SK-N-SH (cell line): Measurements from ENCODE around the gene DUSP2. TPM values are rescaled to one million over a fixed set of nuclear protein-coding genes. Genes with fewer than 3 reads are reported as not detected.

Experiments
- CTCF ChIA-PET: fragments of 300-600, 350-600 bp; formaldehyde crosslinking; extraction: SDS; loops from one replicate; lab custom pipeline; 2021; lab: Yijun Ruan, JAX
- POLR2A ChIA-PET: fragments of 350-600 bp; sonication (Branson Sonifier 250); formaldehyde crosslinking; extraction: SDS; loops from one replicate; lab custom pipeline; 2020; ENCODE audit warnings: antibody characterized with exemption, inconsistent platforms; lab: Yijun Ruan, JAX
- DNase-seq: peaks from one replicate; pipeline ENCODE4 v3.0.0; 2012
- H2AFZ ChIP-seq: fragments of 200-600 bp; sonication (generic); 2 replicates; pipeline ENCODE4 v1.8.1; 2016; ENCODE audit warnings: antibody characterized with exemption, mild to moderate bottlenecking, low read depth
- H3F3A ChIP-seq: fragments of 200-600 bp; sonication (generic); replicated peaks from 2 replicates; pipeline ENCODE3; 2016; ENCODE audit warnings: antibody characterized with exemption, mild to moderate bottlenecking; ENCODE audit not compliant: insufficient read depth
- H3K27ac ChIP-seq, 2 experiments: fragments of 200-500 bp in 1 of 2; fragments of 200-600 bp in 1 of 2; sonication (Bioruptor generic) in 1 of 2; sonication (generic), shearing (Covaris generic) in 1 of 2; 2 replicates each; pipeline versions ENCODE4 v1.5.1 to v1.6.1; 2014 to 2016; ENCODE audit warnings: low read depth in 2 of 2, inconsistent platforms in 1 of 2, low read length in 1 of 2, mild to moderate bottlenecking in 1 of 2, mixed read lengths in 1 of 2
- H3K27me3 ChIP-seq: fragments of 200-600 bp; sonication (generic), shearing (Covaris generic); 2 replicates; pipeline ENCODE4 v1.6.1; 2016; ENCODE audit warnings: mixed run types; ENCODE audit not compliant: insufficient read depth
- H3K36me3 ChIP-seq, 2 experiments: fragments of 200-500 bp in 1 of 2; fragments of 200-600 bp in 1 of 2; sonication (Bioruptor generic) in 1 of 2; sonication (generic) in 1 of 2; replicated peaks in 1 of 2; 2 replicates each; pipeline versions ENCODE3 to v1.5.1; 2014 to 2016; ENCODE audit warnings: low read length in 1 of 2, mild to moderate bottlenecking in 1 of 2; ENCODE audit not compliant: insufficient read depth in 2 of 2, control insufficient read depth in 1 of 2
- H3K4me1 ChIP-seq, 2 experiments: fragments of 200-500 bp in 1 of 2; fragments of 200-600 bp in 1 of 2; sonication (Bioruptor generic) in 1 of 2; sonication (generic), shearing (Covaris generic) in 1 of 2; 2 replicates each; pipeline versions ENCODE4 v1.5.1 to v1.6.1; 2014 to 2016; ENCODE audit warnings: low read depth in 1 of 2, low read length in 1 of 2, mixed run types in 1 of 2; ENCODE audit not compliant: insufficient read depth in 2 of 2, control insufficient read depth in 1 of 2
- H3K4me2 ChIP-seq: fragments of 200-600 bp; sonication (generic), shearing (Covaris generic); 2 replicates; pipeline ENCODE4 v1.6.1; 2017; ENCODE audit warnings: mixed run types
- H3K4me3 ChIP-seq, 2 experiments: fragments of 200-500 bp in 1 of 2; fragments of 200-600 bp in 1 of 2; sonication (Bioruptor generic) in 1 of 2; sonication (generic), shearing (Covaris generic) in 1 of 2; 2 replicates each; pipeline versions ENCODE4 v1.5.1 to v1.8.1; 2014 to 2016; ENCODE audit warnings: low read depth in 2 of 2, inconsistent platforms in 1 of 2, low read length in 1 of 2, mild to moderate bottlenecking in 1 of 2, mixed read lengths in 1 of 2, moderate library complexity in 1 of 2
- H3K79me2 ChIP-seq: fragments of 200-600 bp; sonication (generic); 2 replicates; pipeline ENCODE4 v1.8.1; 2017; ENCODE audit warnings: mild to moderate bottlenecking; ENCODE audit not compliant: insufficient read depth
- H3K9ac ChIP-seq: fragments of 200-600 bp; sonication (generic); 2 replicates; pipeline ENCODE4 v1.6.1; 2017; ENCODE audit warnings: mixed run types
- H3K9me2 ChIP-seq: fragments of 200-600 bp; sonication (generic); 2 replicates; pipeline ENCODE4 v1.6.1; 2017; ENCODE audit warnings: mixed run types
- H3K9me3 ChIP-seq: fragments of 200-600 bp; sonication (generic); 2 replicates; pipeline ENCODE4 v1.6.1; 2017; ENCODE audit warnings: mixed run types, mild to moderate bottlenecking, moderate library complexity
- H4K20me1 ChIP-seq: fragments of 200-600 bp; sonication (generic); 2 replicates; pipeline ENCODE4 v1.6.1; 2017; ENCODE audit warnings: mild to moderate bottlenecking, mixed run types; ENCODE audit not compliant: insufficient read depth
- CTCF ChIP-seq: fragments of 200-600 bp; sonication (generic); IDR thresholded peaks from 2 replicates; pipeline ENCODE4 v1.6.1; 2017; ENCODE audit warnings: antibody characterized with exemption, mild to moderate bottlenecking, moderate library complexity
- EZH2phosphoT487 ChIP-seq: fragments of 200-600 bp; sonication (generic); IDR thresholded peaks from 2 replicates; pipeline ENCODE4 v1.6.1; 2017; ENCODE audit warnings: low read depth, mixed run types, mild to moderate bottlenecking, antibody characterized with exemption, moderate library complexity, borderline replicate concordance
- GABPA ChIP-seq: IDR thresholded peaks from 2 replicates; pipeline ENCODE4 v1.4.0; 2012; ENCODE audit warnings: low read depth, mild to moderate bottlenecking
- IRF3 ChIP-seq: fragments of 150-350 bp; IDR thresholded peaks from 2 replicates; pipeline ENCODE4 v1.6.1; 2016; ENCODE audit warnings: mild to moderate bottlenecking, low read depth, low read length
- JUND ChIP-seq: IDR thresholded peaks from 2 replicates; pipeline ENCODE4 v1.4.0; 2012
- MEF2A ChIP-seq: IDR thresholded peaks from 2 replicates; pipeline ENCODE4 v1.4.0; 2012; ENCODE audit warnings: low read depth, borderline replicate concordance
- NFIC ChIP-seq: IDR thresholded peaks from 2 replicates; pipeline ENCODE4 v1.4.0; 2012; ENCODE audit warnings: borderline replicate concordance
- NRF1 ChIP-seq: IDR thresholded peaks from 2 replicates; pipeline ENCODE4 v1.6.1; 2012; ENCODE audit warnings: low read depth, mild to moderate bottlenecking, low read length
- PBX3 ChIP-seq: IDR thresholded peaks from 2 replicates; pipeline ENCODE4; 2012
- POLR2AphosphoS5 ChIP-seq: IDR thresholded peaks from 2 replicates; pipeline ENCODE4 v1.6.1; 2012; ENCODE audit warnings: low read depth, low read length
- RCOR1 ChIP-seq: fragments of 150-350 bp; IDR thresholded peaks from 2 replicates; pipeline ENCODE4 v1.6.1; 2017; ENCODE audit warnings: antibody characterized with exemption, low read length
- RFX5 ChIP-seq: IDR thresholded peaks from 2 replicates; pipeline ENCODE4 v1.6.1; 2012; ENCODE audit warnings: mild to moderate bottlenecking, improper control_type of control experiment, low read length
- SIN3A ChIP-seq: IDR thresholded peaks from 2 replicates; pipeline ENCODE4 v1.6.1; 2012; ENCODE audit warnings: low read depth, mild to moderate bottlenecking, low read length, moderate library complexity, borderline replicate concordance
- TCF12 ChIP-seq: IDR thresholded peaks from 2 replicates; pipeline ENCODE4 v1.4.0; 2012
- USF1 ChIP-seq: IDR thresholded peaks from 2 replicates; pipeline ENCODE4 v1.4.0; 2012; ENCODE audit warnings: low read depth, borderline replicate concordance
- USF2 ChIP-seq: fragments of 150-350 bp; IDR thresholded peaks from 2 replicates; pipeline ENCODE4 v1.6.1; 2017; ENCODE audit warnings: antibody characterized with exemption, low read length, low read depth, borderline replicate concordance
- YY1 ChIP-seq: IDR thresholded peaks from 2 replicates; pipeline ENCODE4 v1.4.0; 2012; ENCODE audit warnings: low read depth, mild to moderate bottlenecking
- ZBTB33 ChIP-seq: IDR thresholded peaks from 2 replicates; pipeline ENCODE4 v1.4.0; 2012; ENCODE audit warnings: low read depth, borderline replicate concordance
- WGBS: methylation state at CpG from one replicate; pipeline ENCODE4 v1.1.6; 2017; ENCODE audit warnings: low lambda C conversion rate; 5-methylcytosine and 5-hydroxymethylcytosine counted together
- polyA plus RNA-seq, 3 experiments: library from polyadenylated mRNA; depleted of rRNA; stranded (reverse); fragments of >200 nt; gene quantifications; 2 replicates each; pipeline ENCODE4 v1.2.3, GENCODE V29; 2012

Gene DUSP2
- polyA plus RNA-seq, 1 of the 3 experiments (the other 2 are of a cell fraction): 0.79 TPM

- TF ChIP-seq ZBTB33: no peak
- no peak for TF ChIP-seq YY1
- no peak for TF ChIP-seq CTCF
- no peak for TF ChIP-seq MEF2A
Measured at GRCh38 chr2:96143848-96144480, 1.3 kb downstream of the DUSP2 start (continued).

GRCh38 chr2:96143231-96143847 lies 1.9 kb downstream of the DUSP2 start:
- WGBS: 94% methylated on average over 5 of the region's 10 CpGs
- no peak for DNase-seq
- Histone ChIP-seq H3K27ac (no peak overlapping the region; a peak in 1 of 4 replicates), H3K4me3 (no peak overlapping the region), H3K9me3 (no peaks in the 10 kb centered on the region), H3K27me3 (no peaks in the 10 kb centered on the region), H3K9ac (no peak overlapping the region), H3K79me2 (peaks cover 12% of the 10 kb centered on the region; the same call in 1 of the 2 replicates), H3K9me2 (no peaks in the 10 kb centered on the region), H3K4me1 (peaks cover 26 to 51% of the 10 kb centered on the region in 2 experiments), H3K36me3 (no peaks in the 10 kb centered on the region), H3K4me2 (no peak overlapping the region), H2AFZ (no peak overlapping the region), H3F3A (peaks cover 20% of the 10 kb centered on the region), H4K20me1 (no peaks in the 10 kb centered on the region)
- ChIA-PET CTCF (interaction anchor here (1.3 to 4.3 kb wide), 4 partner anchors 9 to 151 kb away, joined by 3 to 35 read pairs (median 12); partner anchors contain the start of gene ADRA2B), POLR2A (no interaction called here)
- TF ChIP-seq EZH2phosphoT487 (no peak), NFIC (no peak), GABPA (no peak), USF1 (no peak), RCOR1 (no peak), IRF3 (no peak), RFX5 (no peak), PBX3 (no peak), TCF12 (no peak), USF2 (no peak), JUND (no peak), POLR2AphosphoS5 (no peak), NRF1 (no peak), SIN3A (no peak)
